Measurements from ENCODE around the gene DPCD.
A peak's percentile ranks its signal among the peaks of the same experiment; 100 is the strongest.

The DPCD gene

DNA sequence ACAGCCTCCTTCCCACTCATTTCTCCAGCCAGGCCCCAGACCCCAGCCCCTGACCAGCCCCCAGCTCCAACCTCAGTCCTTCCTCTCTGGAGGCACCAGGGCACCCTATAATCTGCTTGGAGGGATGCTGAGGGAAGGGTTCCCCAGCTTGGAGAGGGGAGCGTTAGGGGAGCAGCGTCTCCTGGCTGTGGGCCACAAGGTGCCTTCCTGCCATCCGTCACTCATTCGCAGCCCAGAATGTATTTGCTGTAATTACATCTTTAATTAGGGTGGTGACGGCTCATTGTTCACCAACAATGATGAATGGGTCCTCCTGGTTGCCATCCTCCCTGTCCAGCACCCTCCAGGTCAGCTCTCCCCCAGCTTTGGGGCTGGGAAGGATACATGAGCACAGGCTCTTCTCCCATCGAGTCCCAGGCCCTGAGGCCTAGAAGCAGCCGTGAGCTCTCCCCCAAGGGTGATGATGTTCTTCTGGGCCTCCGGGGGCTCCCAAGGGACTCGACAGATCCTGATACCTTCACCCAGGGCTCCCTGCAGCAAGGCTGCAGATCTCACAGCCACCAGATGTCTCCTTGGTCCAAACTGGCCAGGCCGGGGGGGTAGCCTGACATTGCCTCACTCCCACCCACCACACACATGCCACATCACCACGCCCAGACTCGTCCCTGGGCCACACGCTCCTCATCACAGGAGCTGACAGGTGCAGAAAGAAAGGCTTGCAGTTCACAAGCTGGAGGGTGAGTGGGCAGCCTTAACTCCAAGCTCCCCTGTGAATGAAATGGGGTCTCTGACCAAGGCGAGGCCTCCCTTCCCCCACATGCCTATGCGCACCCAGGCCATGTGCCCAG, 26.8 kb upstream of the DPCD start:
- H3K9me3 ChIP-seq (ENCODE audit: insufficient read depth, low read length, severe bottlenecking) = no peaks in the 10 kb centered on the region
- H3K27me3 ChIP-seq (ENCODE audit: insufficient read depth, low read length, poor library complexity) = no peaks in the 10 kb centered on the region
- H3K36me3 ChIP-seq (ENCODE audit: insufficient read depth, low read length) = no peaks in the 10 kb centered on the region
- H3K27ac ChIP-seq (ENCODE audit: low read length) = no peak overlapping the region
- H3K4me2 ChIP-seq (ENCODE audit: insufficient read depth, low read length) = no peak overlapping the region
- no peak overlapping the region for H2AFZ ChIP-seq (ENCODE audit: low read depth, low read length)
- no peak for ATAC-seq (ENCODE audit: insufficient read depth, low read depth)
- H3K4me1 ChIP-seq (ENCODE audit: insufficient read depth, low read length) = peaks cover 25% of the 10 kb centered on the region
- no peaks in the 10 kb centered on the region for H4K20me1 ChIP-seq (ENCODE audit: insufficient read depth, low read length)
- no peaks in the 10 kb centered on the region for H3K79me2 ChIP-seq (ENCODE audit: insufficient read depth, low read length)
- DNase-seq = no peak
- no peak overlapping the region for H3K9ac ChIP-seq (ENCODE audit: low read depth, low read length)
- no peak for TF ChIP-seq EZH2 (IDR thresholded peaks at IDR 0.05; ENCODE audit: borderline replicate concordance, low read depth, low read length, severe bottlenecking)
- TF ChIP-seq, protein P1, sequence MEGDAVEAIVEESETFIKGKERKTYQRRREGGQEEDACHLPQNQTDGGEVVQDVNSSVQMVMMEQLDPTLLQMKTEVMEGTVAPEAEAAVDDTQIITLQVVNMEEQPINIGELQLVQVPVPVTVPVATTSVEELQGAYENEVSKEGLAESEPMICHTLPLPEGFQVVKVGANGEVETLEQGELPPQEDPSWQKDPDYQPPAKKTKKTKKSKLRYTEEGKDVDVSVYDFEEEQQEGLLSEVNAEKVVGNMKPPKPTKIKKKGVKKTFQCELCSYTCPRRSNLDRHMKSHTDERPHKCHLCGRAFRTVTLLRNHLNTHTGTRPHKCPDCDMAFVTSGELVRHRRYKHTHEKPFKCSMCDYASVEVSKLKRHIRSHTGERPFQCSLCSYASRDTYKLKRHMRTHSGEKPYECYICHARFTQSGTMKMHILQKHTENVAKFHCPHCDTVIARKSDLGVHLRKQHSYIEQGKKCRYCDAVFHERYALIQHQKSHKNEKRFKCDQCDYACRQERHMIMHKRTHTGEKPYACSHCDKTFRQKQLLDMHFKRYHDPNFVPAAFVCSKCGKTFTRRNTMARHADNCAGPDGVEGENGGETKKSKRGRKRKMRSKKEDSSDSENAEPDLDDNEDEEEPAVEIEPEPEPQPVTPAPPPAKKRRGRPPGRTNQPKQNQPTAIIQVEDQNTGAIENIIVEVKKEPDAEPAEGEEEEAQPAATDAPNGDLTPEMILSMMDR (IDR thresholded peaks at IDR 0.05; ENCODE audit: borderline replicate concordance, extremely low read depth, low read length, poor library complexity, severe bottlenecking) = no peak
- H3K4me3 ChIP-seq (ENCODE audit: low read depth in 1 of 2, low read length in 2 of 2) = no peak overlapping the region

DNA sequence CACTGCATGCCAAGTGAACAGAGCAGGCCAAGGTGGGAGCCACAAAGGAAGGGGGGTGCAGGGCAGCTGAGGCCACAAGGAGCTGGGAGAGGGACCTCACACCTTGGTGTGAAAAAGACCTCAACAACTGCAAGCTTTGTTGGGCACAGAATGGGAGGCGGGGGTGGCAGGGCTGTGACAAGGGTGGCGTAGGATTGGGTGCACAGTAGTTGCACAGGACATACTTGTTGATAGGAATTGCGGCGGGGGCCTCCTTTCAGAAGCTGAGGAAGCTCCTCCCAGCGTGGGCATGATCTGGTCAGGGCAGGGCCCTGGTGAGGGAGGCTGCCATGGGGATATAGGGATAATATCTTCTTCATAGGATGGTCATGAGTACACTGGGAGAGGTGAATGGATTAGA, 25.9 kb upstream of the DPCD start:
- Histone ChIP-seq H3K9ac (ENCODE audit: low read depth, low read length) (no peak overlapping the region), H4K20me1 (ENCODE audit: insufficient read depth, low read length) (no peaks in the 10 kb centered on the region), H3K27me3 (ENCODE audit: insufficient read depth, low read length, poor library complexity) (no peaks in the 10 kb centered on the region), H3K4me1 (ENCODE audit: insufficient read depth, low read length) (peaks cover 19% of the 10 kb centered on the region), H3K4me3 (ENCODE audit: low read depth in 1 of 2, low read length in 2 of 2) (no peak overlapping the region), H2AFZ (ENCODE audit: low read depth, low read length) (no peak overlapping the region), H3K27ac (ENCODE audit: low read length) (no peak overlapping the region), H3K36me3 (ENCODE audit: insufficient read depth, low read length) (no peaks in the 10 kb centered on the region), H3K9me3 (ENCODE audit: insufficient read depth, low read length, severe bottlenecking) (no peaks in the 10 kb centered on the region), H3K79me2 (ENCODE audit: insufficient read depth, low read length) (no peaks in the 10 kb centered on the region), H3K4me2 (ENCODE audit: insufficient read depth, low read length) (no peak overlapping the region)
- DNase-seq (no peak), ATAC-seq (ENCODE audit: insufficient read depth, low read depth) (no peak)
- no peak for TF ChIP-seq EZH2 (IDR thresholded peaks at IDR 0.05; ENCODE audit: borderline replicate concordance, low read depth, low read length, severe bottlenecking)
- TF ChIP-seq, protein P1 (IDR thresholded peaks at IDR 0.05; ENCODE audit: borderline replicate concordance, extremely low read depth, low read length, poor library complexity, severe bottlenecking) = no peak

DNA sequence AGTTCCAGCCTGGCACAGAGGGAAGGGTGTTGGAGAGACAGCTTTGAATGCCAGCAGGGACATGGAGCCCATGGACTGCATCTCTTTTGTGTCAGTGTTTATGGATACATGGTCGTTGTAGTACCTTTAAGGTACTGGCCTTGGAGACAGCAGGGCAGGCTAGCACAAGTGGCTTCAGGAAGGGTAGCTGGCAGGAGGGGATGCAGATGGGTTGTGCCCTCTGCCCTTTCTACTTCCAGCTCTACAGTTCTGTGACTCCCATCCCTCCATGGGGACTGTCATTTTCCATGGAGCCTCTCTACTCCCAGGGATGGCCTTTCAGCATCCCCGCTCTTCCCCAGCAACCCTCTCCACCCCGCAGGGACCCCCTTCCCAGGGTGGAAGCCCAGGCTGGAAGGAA, 25.1 kb upstream of the DPCD start:
- Histone ChIP-seq H2AFZ (ENCODE audit: low read depth, low read length) (no peak overlapping the region), H3K79me2 (ENCODE audit: insufficient read depth, low read length) (no peaks in the 10 kb centered on the region), H3K9me3 (ENCODE audit: insufficient read depth, low read length, severe bottlenecking) (no peaks in the 10 kb centered on the region), H3K9ac (ENCODE audit: low read depth, low read length) (no peak overlapping the region), H3K4me3 (ENCODE audit: low read depth in 1 of 2, low read length in 2 of 2) (no peak overlapping the region), H3K27ac (ENCODE audit: low read length) (no peak overlapping the region), H3K4me2 (ENCODE audit: insufficient read depth, low read length) (no peak overlapping the region), H4K20me1 (ENCODE audit: insufficient read depth, low read length) (no peaks in the 10 kb centered on the region), H3K36me3 (ENCODE audit: insufficient read depth, low read length) (no peaks in the 10 kb centered on the region), H3K27me3 (ENCODE audit: insufficient read depth, low read length, poor library complexity) (no peaks in the 10 kb centered on the region), H3K4me1 (ENCODE audit: insufficient read depth, low read length) (peaks cover 11% of the 10 kb centered on the region)
- ATAC-seq (ENCODE audit: insufficient read depth, low read depth) (no peak), DNase-seq (peak; percentile 2)
- no peak for TF ChIP-seq EZH2 (IDR thresholded peaks at IDR 0.05; ENCODE audit: borderline replicate concordance, low read depth, low read length, severe bottlenecking)
- TF ChIP-seq, protein P1 (IDR thresholded peaks at IDR 0.05; ENCODE audit: borderline replicate concordance, extremely low read depth, low read length, poor library complexity, severe bottlenecking) = no peak
